Measurements from ENCODE around the gene OR52N5.

DNA sequence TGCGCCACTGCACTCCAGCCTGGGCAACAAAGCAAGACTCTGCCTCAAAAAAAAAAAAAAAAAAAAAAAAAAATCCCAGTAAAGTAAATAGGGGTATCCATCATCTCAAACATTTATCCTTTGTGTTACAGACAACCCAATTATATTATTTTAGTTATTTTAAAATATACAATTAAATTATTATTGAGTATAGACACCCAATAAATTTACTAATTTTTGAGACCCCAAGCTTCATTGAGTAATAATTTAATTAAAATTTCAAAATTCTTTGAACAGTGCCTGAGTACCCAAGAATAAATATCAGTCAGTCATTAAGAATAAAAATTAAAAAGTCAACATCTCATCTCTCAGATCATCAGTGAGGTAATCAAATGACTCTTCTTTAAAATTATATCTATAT lies 29.2 kb downstream of the OR52N5 start, which contains the start of gene OR52N4:
- TF ChIP-seq POLR2A (IDR thresholded peaks at IDR 0.05) (no peak), POLR2AphosphoS5 (IDR thresholded peaks at IDR 0.05) (no peak), CTCF (IDR thresholded peaks at IDR 0.05 in 8 of 11, conservative IDR thresholded peaks at IDR 0.05 in 3 of 11) (no peak)
